Measurements from ENCODE around the gene CCND3. TPM values are rescaled to one million over a fixed set of nuclear protein-coding genes. Genes with fewer than 3 reads are reported as not detected.

Gene CCND3
- total and polyA plus RNA-seq, 2 of the 13 experiments (the other 11 are each of a cell fraction or from before 2014, with no cell fraction given), result 4.3 to 7.2 TPM

DNA sequence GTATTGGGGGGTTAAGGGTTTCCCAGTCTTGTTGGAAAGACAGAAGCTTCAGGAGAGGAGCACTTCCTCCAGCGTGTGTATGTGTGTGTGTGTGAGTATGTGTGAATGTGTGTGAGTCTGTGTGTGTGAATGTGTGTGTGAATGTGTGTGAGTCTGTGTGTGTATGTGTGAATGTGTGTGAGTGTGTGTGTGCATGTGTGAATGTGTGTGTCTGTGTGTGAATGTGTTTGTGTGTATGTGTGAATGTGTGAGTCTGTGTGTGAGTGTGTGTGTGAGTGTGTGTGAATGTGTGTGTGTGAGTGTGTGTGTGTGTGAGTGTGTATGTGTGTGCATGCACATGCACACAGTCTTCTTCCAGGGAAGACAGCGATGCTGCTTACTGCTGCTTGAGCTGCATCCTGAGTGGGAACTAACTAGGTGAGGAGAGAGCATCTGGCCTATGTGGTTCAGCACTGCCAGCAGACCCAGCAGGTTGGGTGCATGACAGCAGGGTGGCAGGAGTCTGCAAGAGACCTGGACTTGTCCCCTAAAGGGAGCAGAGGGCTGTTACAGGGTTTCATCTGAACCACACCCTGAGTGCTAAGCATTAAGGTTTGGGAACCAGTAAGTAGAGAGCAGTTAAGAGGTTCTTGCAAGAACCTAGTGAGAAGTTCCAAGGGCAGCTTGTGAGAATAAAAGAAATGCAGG lies 22.7 kb upstream of the CCND3 start (continued):
- TF ChIP-seq RAD51 (IDR thresholded peaks at IDR 0.05; ENCODE audit: borderline replicate concordance) (0 out of 2 replicates have a peak, but pooled peaks have one; percentile 10), RORA (CRISPR knock-in tag; IDR thresholded peaks at IDR 0.05) (no peak), SOX6 (IDR thresholded peaks at IDR 0.05) (peak; percentile 78; the same call in 1 of the 2 replicates), SOX6 (CRISPR knock-in tag; IDR thresholded peaks at IDR 0.05) (no peak)

DNA sequence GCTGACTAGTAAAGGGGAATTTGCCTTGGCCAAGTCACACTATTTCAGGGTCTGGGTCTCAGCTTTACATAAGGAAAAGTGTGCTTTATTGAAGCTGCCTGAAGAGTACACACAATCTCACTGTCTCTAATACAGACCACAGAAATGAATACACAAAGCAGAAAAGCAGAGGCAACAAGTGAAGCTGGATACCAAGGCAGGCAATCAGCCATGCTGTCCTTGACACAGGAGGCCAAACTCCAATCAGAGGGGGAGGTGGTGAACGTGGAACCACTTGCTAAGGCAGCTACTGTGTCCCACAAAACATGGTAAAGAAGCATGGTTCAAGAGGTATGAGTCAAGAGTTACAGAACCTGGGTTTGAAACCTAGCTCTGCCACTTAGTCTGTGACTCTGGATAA lies 21.8 kb upstream of the CCND3 start:
- H3K9me3 ChIP-seq (ENCODE audit: low read length), result no peaks in the 10 kb centered on the region
- ChIA-PET CTCF (ENCODE audit: low intra/inter-chr PET ratio, low total read pairs) (no interaction called here), POLR2A (interaction anchor here (0.8 kb wide), 1 partner anchor 28 kb away, joined by 3 read pairs; no protein-coding TSS in a partner anchor)
- no peaks in the 10 kb centered on the region for H4K20me1 ChIP-seq (ENCODE audit: insufficient read depth, low read length)
- H2AFZ ChIP-seq (ENCODE audit: low read length), result no peak overlapping the region
- no peaks in the 10 kb centered on the region for H3K79me2 ChIP-seq (ENCODE audit: insufficient read depth, low read length)
- intact Hi-C loops (cut with micrococcal nuclease; ENCODE audit: unreplicated experiment) (no loop called here), in situ Hi-C loops (cut with HindIII; ENCODE audit: extremely low pct_ligation_motif_present, low pct_unique_long_range_greater_than_20kb) (no loop called here)
- no peak overlapping the region for H3K4me3 ChIP-seq (replicated peaks in 1 of 3; ENCODE audit: insufficient read depth in 1 of 3, low read depth in 2 of 3, low read length in 3 of 3)
- no peaks in the 10 kb centered on the region for H3K36me3 ChIP-seq (replicated peaks in 1 of 2; ENCODE audit: control insufficient read depth in 1 of 2, insufficient read depth in 2 of 2, low read length in 2 of 2)
- peaks cover 45% of the 10 kb centered on the region for H3K4me1 ChIP-seq (ENCODE audit: insufficient read depth, low read length)
- no peak overlapping the region for H3K4me2 ChIP-seq (ENCODE audit: low read depth, low read length)
- BruUV-seq (replicated peaks), result no TSS peak
- H3K9ac ChIP-seq (ENCODE audit: insufficient read depth, low read depth, low read length), result no peak overlapping the region
- TF ChIP-seq EHMT2 (IDR thresholded peaks at IDR 0.05; ENCODE audit: borderline replicate concordance, low read depth, low read length), result no peak
- whole genome bisulfite sequencing (ENCODE audit: low lambda C conversion rate), result 0% methylated on average over 1 of the region's 1 CpG
- no peaks in the 10 kb centered on the region for H3K27me3 ChIP-seq (ENCODE audit: control insufficient read depth in 1 of 2, insufficient read depth in 2 of 2, low read length in 2 of 2)
- FAIRE-seq, result peak; percentile 48
- DNase-seq (ENCODE audit: low spot score), result peak; percentile 29
- H3K27ac ChIP-seq (ENCODE audit: extremely low read length, insufficient read depth, low read length), result no peak overlapping the region
- ATAC-seq, result no peak

DNA sequence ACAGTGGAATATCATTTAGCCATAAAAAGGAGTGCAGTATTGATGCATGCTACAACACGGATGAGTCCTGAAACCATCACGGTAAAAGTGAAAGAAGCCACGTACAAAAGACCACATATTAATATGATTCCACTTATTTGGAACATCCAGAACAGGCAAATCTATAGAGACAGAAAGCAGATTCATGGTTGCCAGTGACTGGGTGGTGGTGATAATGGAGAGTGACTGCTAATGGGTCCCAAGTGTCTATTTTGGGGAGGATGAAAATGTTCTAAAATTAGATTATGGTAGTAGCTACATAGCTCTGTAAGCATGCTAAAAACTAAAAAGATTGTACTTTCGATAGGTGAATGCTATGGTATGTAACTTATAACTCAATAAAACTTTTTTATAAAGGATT lies 18.4 kb upstream of the CCND3 start:
- no peaks in the 10 kb centered on the region for H3K79me2 ChIP-seq (ENCODE audit: insufficient read depth, low read length)
- CTCF ChIA-PET (ENCODE audit: low intra/inter-chr PET ratio, low total read pairs), result no interaction called here
- POLR2A ChIA-PET, result no interaction called here
- H3K4me2 ChIP-seq (ENCODE audit: low read depth, low read length), result no peak overlapping the region
- intact Hi-C loops (cut with micrococcal nuclease; ENCODE audit: unreplicated experiment), result no loop called here
- H3K9ac ChIP-seq (ENCODE audit: insufficient read depth, low read depth, low read length), result no peak overlapping the region
- H3K4me1 ChIP-seq (ENCODE audit: insufficient read depth, low read length), result peaks cover 30% of the 10 kb centered on the region
- H3K36me3 ChIP-seq (replicated peaks in 1 of 2; ENCODE audit: control insufficient read depth in 1 of 2, insufficient read depth in 2 of 2, low read length in 2 of 2), result no peaks in the 10 kb centered on the region
- H4K20me1 ChIP-seq (ENCODE audit: insufficient read depth, low read length), result no peaks in the 10 kb centered on the region
- ATAC-seq, result no peak
- FAIRE-seq, result no peak
- no peak overlapping the region for H3K27ac ChIP-seq (ENCODE audit: extremely low read length, insufficient read depth, low read length)
- H3K4me3 ChIP-seq (replicated peaks in 1 of 3; ENCODE audit: insufficient read depth in 1 of 3, low read depth in 2 of 3, low read length in 3 of 3), result no peak overlapping the region
- no peak overlapping the region for H2AFZ ChIP-seq (ENCODE audit: low read length)
- H3K9me3 ChIP-seq (ENCODE audit: low read length), result no peaks in the 10 kb centered on the region
- 86% methylated on average over 4 of the region's 4 CpGs for WGBS (ENCODE audit: low lambda C conversion rate)
- no peak for DNase-seq (ENCODE audit: low spot score)
- no peaks in the 10 kb centered on the region for H3K27me3 ChIP-seq (ENCODE audit: control insufficient read depth in 1 of 2, insufficient read depth in 2 of 2, low read length in 2 of 2)
- BruUV-seq (replicated peaks), result no TSS peak
- in situ Hi-C loops (cut with HindIII; ENCODE audit: extremely low pct_ligation_motif_present, low pct_unique_long_range_greater_than_20kb), result no loop called here
- TF ChIP-seq, protein P1, sequence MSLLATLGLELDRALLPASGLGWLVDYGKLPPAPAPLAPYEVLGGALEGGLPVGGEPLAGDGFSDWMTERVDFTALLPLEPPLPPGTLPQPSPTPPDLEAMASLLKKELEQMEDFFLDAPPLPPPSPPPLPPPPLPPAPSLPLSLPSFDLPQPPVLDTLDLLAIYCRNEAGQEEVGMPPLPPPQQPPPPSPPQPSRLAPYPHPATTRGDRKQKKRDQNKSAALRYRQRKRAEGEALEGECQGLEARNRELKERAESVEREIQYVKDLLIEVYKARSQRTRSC (CRISPR knock-in tag; IDR thresholded peaks at IDR 0.05; ENCODE audit: low read depth), result no peak
- no peak for TF ChIP-seq FOXK1 (CRISPR knock-in tag; IDR thresholded peaks at IDR 0.05; ENCODE audit: borderline replicate concordance, low read depth)
- no peak for TF ChIP-seq ZNF546 (CRISPR knock-in tag; conservative IDR thresholded peaks at IDR 0.05)
- TF ChIP-seq ZBTB7B (CRISPR knock-in tag; IDR thresholded peaks at IDR 0.05), result no peak
- TF ChIP-seq KAT2B (IDR thresholded peaks at IDR 0.05; ENCODE audit: borderline replicate concordance, low read depth, low read length), result no peak
- TF ChIP-seq ZBTB42 (CRISPR knock-in tag; IDR thresholded peaks at IDR 0.05), result no peak
- TF ChIP-seq CC2D1A (CRISPR knock-in tag; IDR thresholded peaks at IDR 0.05), result no peak
- no peak for TF ChIP-seq ATF7 (IDR thresholded peaks at IDR 0.05)
- TF ChIP-seq ATF7 (CRISPR knock-in tag; IDR thresholded peaks at IDR 0.05), result no peak
- TF ChIP-seq ZMYM3 (CRISPR knock-in tag; IDR thresholded peaks at IDR 0.05), result no peak
- no peak for TF ChIP-seq ZNF124 (CRISPR knock-in tag; IDR thresholded peaks at IDR 0.05)
- no peak for TF ChIP-seq EP300 (IDR thresholded peaks at IDR 0.05; ENCODE audit: low read depth in 2 of 2, low read length in 2 of 2)
- TF ChIP-seq EP300 (CRISPR knock-in tag; IDR thresholded peaks at IDR 0.05; ENCODE audit: borderline replicate concordance), result no peak
